NCI-H1694 (cell line): ENCODE results near the gene INPPL1.

ENCODE experiments used
- DNase-seq: peaks from one replicate; lab custom pipeline; 2025; lab: John Stamatoyannopoulos, UW

Gene INPPL1

GRCh38 chr11:72218251-72218745 is 6.3 kb upstream of the INPPL1 start:
- DNase-seq: no peak

GRCh38 chr11:72220696-72221363 is 3.7 kb upstream of the INPPL1 start:
- no peak for DNase-seq

GRCh38 chr11:72221386-72222075 is 3.0 kb upstream of the INPPL1 start:
- no peak for DNase-seq

- no peak for DNase-seq
Observed at GRCh38 chr11:72222106-72222891, 2.3 kb upstream of the INPPL1 start.

- peak; percentile 19 for DNase-seq
Observed at GRCh38 chr11:72222907-72223614, 1.5 kb upstream of the INPPL1 start.

GRCh38 chr11:72223615-72224563 is 678 bp upstream of the INPPL1 start:
- no peak for DNase-seq

- no peak for DNase-seq
Observed at GRCh38 chr11:72225411-72225951, 914 bp downstream of the INPPL1 start.

GRCh38 chr11:72226701-72227100 is 2.1 kb downstream of the INPPL1 start:
- no peak for DNase-seq

GRCh38 chr11:72227316-72228228 is 3.0 kb downstream of the INPPL1 start:
- DNase-seq: peak; percentile 57

GRCh38 chr11:72228229-72228843 is 3.8 kb downstream of the INPPL1 start:
- DNase-seq: no peak

GRCh38 chr11:72228844-72229231 is 4.3 kb downstream of the INPPL1 start:
- DNase-seq: no peak

GRCh38 chr11:72229336-72229924 is 4.9 kb downstream of the INPPL1 start:
- no peak for DNase-seq

- DNase-seq: no peak
Observed at GRCh38 chr11:72229925-72230763, 5.6 kb downstream of the INPPL1 start.

- no peak for DNase-seq
Observed at GRCh38 chr11:72230764-72231365, 6.3 kb downstream of the INPPL1 start.

- no peak for DNase-seq
Observed at GRCh38 chr11:72231396-72232259, 7.1 kb downstream of the INPPL1 start.

- DNase-seq: no peak
Observed at GRCh38 chr11:72232260-72233055, 7.9 kb downstream of the INPPL1 start.
